GM15510 (cell line): Measurements from ENCODE around the gene STN1.

Experiments used
- POLR2A ChIP-seq: IDR thresholded peaks from 3 replicates; pipeline ENCODE4 v1.6.1; 2011; ENCODE audit warnings: borderline replicate concordance; ENCODE audit not compliant: insufficient read length; ENCODE audit errors: extremely low read depth

The STN1 gene

DNA sequence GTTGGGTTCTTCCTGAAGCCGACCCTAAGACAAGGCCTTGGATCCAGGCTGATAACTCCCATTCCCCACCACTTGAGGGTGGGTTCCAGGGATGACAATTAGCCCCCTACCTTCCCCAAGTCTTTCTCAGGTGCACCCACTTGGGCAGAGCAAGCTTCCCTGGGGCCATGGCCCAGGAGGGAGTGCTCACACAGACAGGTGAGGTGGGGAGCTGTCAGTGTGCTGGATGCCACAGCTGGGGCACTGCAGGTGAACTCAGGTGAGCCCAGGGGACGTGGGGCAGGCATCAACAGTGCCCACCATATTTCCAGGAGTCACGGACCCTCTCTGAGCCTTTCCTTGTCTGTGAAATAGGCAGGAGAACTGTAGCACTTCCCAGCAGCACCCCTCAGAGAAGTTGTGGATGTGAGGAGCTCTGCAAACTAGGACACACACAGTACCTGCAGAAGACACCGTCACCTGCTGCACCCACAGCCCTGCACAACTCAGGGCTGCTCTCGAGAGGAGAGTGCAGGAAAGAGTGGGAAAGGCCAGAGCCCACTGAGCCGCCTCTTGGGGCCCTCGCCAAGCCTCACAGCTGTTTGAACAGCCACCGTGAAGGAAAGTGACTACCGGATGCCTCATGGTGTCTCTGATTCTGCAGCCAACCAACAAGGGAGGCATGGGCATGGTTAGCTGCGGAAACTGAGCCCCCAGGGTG is 80.5 kb downstream of the STN1 start:
- TF ChIP-seq POLR2A, result no peak

DNA sequence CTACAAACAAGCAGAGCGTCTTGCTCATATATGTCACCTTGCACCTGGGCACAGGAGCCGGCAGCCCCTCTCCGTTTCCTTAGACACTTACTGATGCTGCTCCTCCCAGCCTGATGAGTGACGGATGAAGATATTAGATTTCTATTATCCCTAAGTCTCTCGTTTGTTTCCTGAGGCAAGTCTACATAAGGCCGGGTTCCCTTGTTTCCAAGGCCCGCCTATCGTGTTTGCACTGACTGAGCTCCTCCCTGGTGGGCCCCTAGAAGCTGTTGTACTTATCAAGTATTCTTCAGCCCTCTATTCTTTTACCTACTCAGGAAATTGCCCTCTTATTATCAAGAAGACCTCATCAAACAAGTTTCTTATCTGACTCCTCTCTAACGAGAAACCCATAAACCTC is 81.1 kb downstream of the STN1 start:
- no peak for TF ChIP-seq POLR2A

DNA sequence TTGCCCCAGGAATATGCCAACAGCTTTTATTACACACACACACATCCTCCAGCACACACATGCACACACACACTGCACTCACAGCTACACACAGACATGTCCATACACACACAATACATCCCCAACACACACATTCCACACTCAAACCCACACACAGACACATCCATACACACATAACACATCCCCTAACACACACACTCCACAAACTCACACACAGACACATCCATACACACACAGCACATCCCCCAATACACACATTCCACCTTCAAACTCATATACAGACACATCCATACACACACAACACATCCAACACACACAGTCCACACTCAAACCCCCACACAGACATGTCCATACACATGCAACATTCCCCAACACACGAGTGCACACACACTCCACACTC is 81.7 kb downstream of the STN1 start:
- TF ChIP-seq POLR2A, result no peak

DNA sequence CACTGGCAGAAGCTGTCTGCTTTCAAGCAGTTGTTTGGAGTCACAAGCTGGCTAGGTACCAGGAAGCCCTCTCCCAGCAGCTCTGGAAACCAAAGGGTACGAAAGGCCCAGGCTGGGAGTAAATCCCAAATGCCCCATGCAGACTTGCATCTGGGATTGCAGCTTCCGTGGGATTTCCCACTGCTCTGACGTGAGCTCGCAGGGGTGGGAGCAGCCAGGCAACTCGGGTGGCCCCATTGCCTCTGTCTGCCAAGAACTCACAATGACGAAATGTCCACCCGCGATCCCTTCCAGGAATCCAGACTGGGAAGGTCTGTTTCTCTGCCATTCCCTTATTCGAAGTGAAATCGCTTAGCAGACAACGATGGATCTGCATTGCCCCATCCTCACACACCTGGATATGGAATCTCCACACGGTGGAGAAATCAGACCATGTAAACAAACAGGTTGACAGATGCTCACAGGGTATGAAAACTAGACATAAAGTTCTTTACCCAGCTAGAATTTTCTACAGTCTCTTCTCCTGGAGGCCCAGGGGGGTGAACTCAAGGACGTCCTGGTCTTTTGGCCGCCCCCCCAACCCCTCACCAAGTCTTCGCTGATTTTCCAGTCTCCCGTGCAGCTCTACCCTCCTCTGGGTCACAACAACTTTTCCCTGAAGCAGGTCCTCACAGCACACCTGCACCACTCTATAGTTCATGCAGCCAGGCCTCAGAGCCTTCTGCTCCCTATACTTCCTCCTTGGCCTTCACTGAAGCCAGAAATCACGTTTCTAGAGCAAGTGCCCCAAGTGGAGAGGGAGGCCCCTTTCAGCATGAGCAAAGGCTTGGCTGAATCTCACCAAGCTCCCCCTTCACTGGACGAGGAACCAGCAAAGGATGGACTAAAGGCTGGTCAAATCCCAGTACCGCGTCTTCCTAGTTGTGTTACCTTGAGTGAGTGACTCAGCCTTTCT is 82.6 kb downstream of the STN1 start:
- no peak for TF ChIP-seq POLR2A

DNA sequence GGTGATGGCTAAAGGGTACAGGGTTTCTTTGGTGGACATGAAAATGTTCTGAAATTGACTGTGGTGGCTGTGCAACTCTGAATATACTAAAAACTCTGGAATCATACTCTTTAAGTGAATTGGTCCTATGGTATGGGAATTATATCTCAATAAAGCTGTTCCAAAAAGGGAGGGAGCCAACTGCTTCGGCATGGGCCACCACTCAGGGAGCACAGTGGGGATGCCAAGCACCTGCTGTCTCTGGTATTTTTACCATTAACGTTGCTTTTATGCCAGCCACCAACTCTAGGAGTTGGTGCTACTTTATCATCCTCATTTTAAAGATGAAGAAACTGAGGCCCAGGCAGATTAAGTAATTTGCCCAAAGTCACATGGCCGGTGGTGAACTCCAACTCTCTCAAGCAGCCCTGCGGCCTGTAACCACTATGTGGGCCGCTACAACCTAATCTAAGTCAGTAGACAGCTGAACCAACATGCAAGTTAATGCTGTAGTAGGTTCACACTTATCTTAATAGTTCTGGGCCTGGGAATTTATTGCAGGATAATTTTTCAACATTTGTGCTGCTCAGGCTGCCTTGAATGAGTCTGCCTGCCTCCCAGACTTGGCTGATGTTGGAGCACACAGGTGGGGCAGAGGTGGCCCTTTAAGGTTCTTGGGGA is 83.4 kb downstream of the STN1 start:
- TF ChIP-seq POLR2A, result no peak

DNA sequence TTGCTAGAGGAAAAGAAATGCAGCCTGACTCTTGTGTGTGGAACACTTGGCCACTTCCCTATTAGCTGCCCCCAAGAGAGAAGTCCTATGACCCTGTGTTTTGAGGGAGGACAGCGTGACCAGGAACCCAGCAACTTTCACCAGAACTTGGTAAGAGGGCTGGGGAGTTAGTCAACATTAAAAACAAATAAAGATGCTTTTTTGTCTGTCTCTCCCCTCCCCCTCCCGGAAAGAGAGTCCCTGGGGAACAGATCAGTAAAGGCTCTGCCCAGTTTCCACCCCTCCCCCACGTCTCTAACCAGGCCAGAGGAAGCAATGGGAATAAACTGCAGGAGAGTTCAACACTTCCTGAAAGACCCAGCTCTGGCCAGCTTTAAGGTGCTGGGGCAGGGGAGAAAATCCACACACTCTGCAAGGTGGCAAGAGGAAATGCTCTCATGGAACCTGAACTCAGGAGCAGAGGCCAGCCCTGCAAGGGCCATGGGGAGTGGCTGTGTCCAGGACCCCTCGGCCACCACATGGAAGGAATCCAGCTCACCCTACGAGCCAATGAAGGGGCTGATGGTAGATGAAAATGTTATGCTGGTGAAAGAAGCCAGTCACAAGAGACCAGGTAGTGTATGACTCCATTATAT is 84.1 kb downstream of the STN1 start:
- no peak for TF ChIP-seq POLR2A

DNA sequence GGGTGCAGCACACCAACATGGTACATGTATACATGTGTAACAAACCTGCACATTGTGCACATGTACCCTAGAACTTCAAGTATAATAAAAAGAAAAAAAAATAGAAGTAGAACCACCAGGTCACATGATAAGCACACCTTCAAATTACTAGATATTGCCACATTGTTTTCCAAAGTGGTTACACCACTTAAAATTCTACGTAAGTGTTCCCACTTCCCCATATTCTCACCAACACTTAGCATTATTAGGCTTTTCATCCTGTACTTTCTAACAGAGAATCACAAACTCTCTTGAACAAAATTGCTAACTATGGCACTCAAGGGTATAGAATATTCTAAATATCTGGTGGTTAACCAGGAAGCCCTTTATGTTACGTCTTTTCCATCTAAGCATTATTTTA is 85.2 kb downstream of the STN1 start:
- TF ChIP-seq POLR2A, result no peak
